Activated CD8-positive, alpha-beta memory T cell treated with anti-CD3 and anti-CD28 coated beads, Interleukin-2, amount 50 U/mL, for 1 hour (primary cell): ENCODE measurements around the gene CACNG4.
"Not testable (repeated sequence)": the region's sequence is repeated elsewhere in the genome, so short reads cannot be mapped to it uniquely, and the experiment has no call there.

ENCODE experiments used
- DNase-seq: peaks from one replicate; pipeline ENCODE4 v3.0.0-alpha.2; 2020; ENCODE audit errors: extremely low read depth

Gene CACNG4

GRCh38 chr17:67018471-67019434 lies 54.2 kb downstream of the CACNG4 start:
- DNase-seq: no peak

- DNase-seq: no peak
Observed at GRCh38 chr17:67019809-67020208, 55.3 kb downstream of the CACNG4 start.

- no peak for DNase-seq
Observed at GRCh38 chr17:67020293-67020766, 55.8 kb downstream of the CACNG4 start.

- no peak for DNase-seq
Observed at GRCh38 chr17:67021196-67021595, 56.7 kb downstream of the CACNG4 start.

GRCh38 chr17:67021743-67022450 lies 57.4 kb downstream of the CACNG4 start:
- DNase-seq: no peak

GRCh38 chr17:67022451-67022810 lies 57.9 kb downstream of the CACNG4 start:
- DNase-seq: no peak

- DNase-seq: no peak
Observed at GRCh38 chr17:67024736-67025135, 60.2 kb downstream of the CACNG4 start.

GRCh38 chr17:67025216-67025792 lies 60.8 kb downstream of the CACNG4 start:
- no peak for DNase-seq

- DNase-seq: no peak
Observed at GRCh38 chr17:67026341-67026740, 61.8 kb downstream of the CACNG4 start.

- no peak for DNase-seq
Observed at GRCh38 chr17:67027031-67027628, 62.6 kb downstream of the CACNG4 start.

GRCh38 chr17:67030641-67031040 lies 66.1 kb downstream of the CACNG4 start:
- DNase-seq: no peak

- no peak for DNase-seq
Observed at GRCh38 chr17:67032382-67032781, 67.9 kb downstream of the CACNG4 start.

- no peak for DNase-seq
Observed at GRCh38 chr17:67032985-67033384, 68.5 kb downstream of the CACNG4 start.

GRCh38 chr17:67033613-67034012 lies 69.1 kb downstream of the CACNG4 start:
- no peak for DNase-seq

- no peak for DNase-seq
Observed at GRCh38 chr17:67035131-67036083, 70.9 kb downstream of the CACNG4 start.

- no peak for DNase-seq
Observed at GRCh38 chr17:67038861-67039365, 74.4 kb downstream of the CACNG4 start.

GRCh38 chr17:67040652-67041051 lies 76.1 kb downstream of the CACNG4 start:
- no peak for DNase-seq

- not testable (repeated sequence) for DNase-seq
Observed at GRCh38 chr17:67041119-67041518, 76.6 kb downstream of the CACNG4 start.

GRCh38 chr17:67041531-67041930 lies 77.0 kb downstream of the CACNG4 start:
- no peak for DNase-seq
